A673 (cell line): ENCODE results near the gene ODF2L. TPM values are rescaled to one million over a fixed set of nuclear protein-coding genes. Genes with fewer than 3 reads are reported as not detected.

ENCODE experiments used
- BruUV-seq: library from RNA; stranded (reverse); fragments of 400-500 nt; replicated peaks from 2 replicates; lab custom pipeline; 2021; lab: Mats Ljungman, UMichigan
- CTCF ChIA-PET: fragments of 300-600 bp; sonication (Branson Sonifier 250); formaldehyde crosslinking; loops from one replicate; lab custom pipeline; 2022; ENCODE audit warnings: antibody characterized with exemption; lab: Charles Lee
- POLR2A ChIA-PET: fragments of 300-600 bp; sonication (Branson Sonifier 250); formaldehyde crosslinking; loops from one replicate; lab custom pipeline; 2022; ENCODE audit warnings: antibody characterized with exemption; ENCODE audit not compliant: low non-redundant PET; lab: Charles Lee
- DNase-seq: peaks from one replicate; pipeline ENCODE4 v3.0.0-alpha.2; 2015; ENCODE audit warnings: low spot score
- H3K27ac ChIP-seq: fragments of 200-600 bp; sonication (generic); 2 replicates; pipeline ENCODE4 v1.5.1; 2016; ENCODE audit warnings: mixed run types, low read depth, mild to moderate bottlenecking, mixed read lengths, antibody characterized with exemption, low read length; ENCODE audit not compliant: poor library complexity, severe bottlenecking
- H3K27me3 ChIP-seq: fragments of 200-600 bp; sonication (generic); replicated peaks from 2 replicates; pipeline ENCODE4 v1.6.1; 2017; ENCODE audit warnings: mixed run types, low read depth, mild to moderate bottlenecking, mixed read lengths, antibody characterized with exemption, low read length; ENCODE audit not compliant: insufficient read depth, poor library complexity
- H3K36me3 ChIP-seq: fragments of 200-600 bp; sonication (generic); 2 replicates; pipeline ENCODE4 v1.6.1; 2016; ENCODE audit warnings: mixed run types, mild to moderate bottlenecking, mixed read lengths, antibody characterized with exemption, low read length; ENCODE audit not compliant: insufficient read depth, poor library complexity, severe bottlenecking
- H3K4me1 ChIP-seq: fragments of 200-600 bp; sonication (generic); 2 replicates; pipeline ENCODE4 v1.6.1; 2017; ENCODE audit warnings: mixed run types, mild to moderate bottlenecking, mixed read lengths, antibody characterized with exemption, low read length; ENCODE audit not compliant: insufficient read depth, poor library complexity, severe bottlenecking
- H3K4me3 ChIP-seq: fragments of 200-600 bp; sonication (generic); 2 replicates; pipeline ENCODE4 v1.5.1; 2016; ENCODE audit warnings: low read depth, mixed run types, mild to moderate bottlenecking, mixed read lengths, low read length; ENCODE audit not compliant: poor library complexity, severe bottlenecking
- H3K9me3 ChIP-seq: fragments of 200-600 bp; sonication (generic); 2 replicates; pipeline ENCODE4 v1.6.1; 2016; ENCODE audit warnings: mixed run types, low read depth, mild to moderate bottlenecking, mixed read lengths, antibody characterized with exemption, low read length; ENCODE audit not compliant: poor library complexity, severe bottlenecking
- CTCF ChIP-seq: fragments of 300-800, 200-600 bp; sonication (generic); conservative IDR thresholded peaks from 2 replicates; pipeline ENCODE4 v1.5.1; 2017; ENCODE audit warnings: low read depth, mild to moderate bottlenecking, antibody characterized with exemption, low read length, moderate library complexity, mixed read lengths
- EZH2 ChIP-seq: fragments of 200-600 bp; sonication (generic); IDR thresholded peaks from 2 replicates; pipeline ENCODE4 v1.6.1; 2017; ENCODE audit warnings: borderline replicate concordance, low read depth, mild to moderate bottlenecking, mixed read lengths, antibody characterized with exemption, low read length; ENCODE audit not compliant: poor library complexity, severe bottlenecking
- intact Hi-C: fragments of 100-400 bp; cut with micrococcal nuclease; formaldehyde crosslinking; loops from one replicate; pipeline ENCODE4 v1.10.0; 2022; ENCODE audit not compliant: unreplicated experiment
- total RNA-seq: library from RNA; stranded (reverse); gene quantifications from 2 replicates; pipeline ENCODE4 v1.2.3, GENCODE V29; 2021

ODF2L gene
- total RNA-seq, 1 experiment from 2014 or later = 38.9 TPM

DNA sequence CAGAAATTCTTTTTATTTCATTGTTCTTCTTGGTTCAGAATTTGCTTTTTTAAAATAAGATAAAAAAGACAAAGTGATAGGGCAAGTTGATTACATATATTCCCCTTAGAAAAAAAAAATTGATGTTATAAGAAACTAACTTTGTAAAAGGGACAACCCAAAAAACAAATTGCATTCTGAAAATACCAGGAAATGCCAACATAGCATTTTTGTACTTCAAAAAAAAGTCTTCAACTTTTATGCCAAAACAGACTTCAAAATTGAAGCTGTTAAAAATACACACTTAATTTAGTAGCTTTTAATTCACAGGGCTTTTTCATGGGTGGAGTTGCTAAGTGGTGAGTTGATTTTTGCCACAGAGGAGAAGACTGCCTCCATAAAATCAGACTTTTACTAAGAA is 70.9 kb downstream of the ODF2L start:
- peaks cover 3% of the 10 kb centered on the region for H3K4me1 ChIP-seq
- BruUV-seq = no TSS peak
- intact Hi-C loops = no loop called here
- CTCF ChIA-PET = no interaction called here
- H3K27me3 ChIP-seq = no peaks in the 10 kb centered on the region
- H3K9me3 ChIP-seq = no peaks in the 10 kb centered on the region
- no peaks in the 10 kb centered on the region for H3K36me3 ChIP-seq
- TF ChIP-seq EZH2 = no peak
- POLR2A ChIA-PET = no interaction called here
- DNase-seq = no peak
- no peak overlapping the region for H3K4me3 ChIP-seq
- H3K27ac ChIP-seq = no peak overlapping the region

- no peak for DNase-seq
- Histone ChIP-seq H3K27ac (no peak overlapping the region), H3K4me1 (peaks cover 3% of the 10 kb centered on the region), H3K9me3 (no peaks in the 10 kb centered on the region), H3K4me3 (no peak overlapping the region), H3K36me3 (no peaks in the 10 kb centered on the region), H3K27me3 (no peaks in the 10 kb centered on the region)
- POLR2A ChIA-PET = no interaction called here
- TF ChIP-seq CTCF (no peak), EZH2 (no peak)
- CTCF ChIA-PET = no interaction called here
- intact Hi-C loops = no loop called here
- no TSS peak for BruUV-seq
Measured at GRCh38 chr1:86324130-86324822, 71.8 kb downstream of the ODF2L start.

DNA sequence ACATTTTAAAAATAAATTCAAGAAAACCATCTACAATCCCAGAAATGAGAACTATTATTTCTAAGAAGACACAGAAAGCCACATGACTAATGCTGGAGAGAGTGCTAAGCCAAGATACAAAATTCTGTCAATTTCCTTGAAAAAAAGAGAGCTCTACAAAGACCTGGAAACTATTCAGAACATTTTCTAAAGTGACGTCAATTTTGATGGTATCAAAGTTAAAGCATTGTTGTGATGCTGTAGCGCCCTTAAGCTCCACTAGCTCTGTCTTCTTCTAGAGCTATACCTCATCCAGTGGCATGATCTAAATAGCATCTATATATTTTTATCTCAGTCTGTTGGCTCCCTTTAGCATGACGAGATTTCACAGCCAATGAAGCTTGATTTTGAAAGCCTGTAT is 73.9 kb downstream of the ODF2L start:
- intact Hi-C loops = no loop called here
- no peaks in the 10 kb centered on the region for H3K36me3 ChIP-seq
- TF ChIP-seq CTCF (no peak), EZH2 (no peak)
- no peak overlapping the region for H3K27ac ChIP-seq
- no TSS peak for BruUV-seq
- no peaks in the 10 kb centered on the region for H3K9me3 ChIP-seq
- no peak overlapping the region for H3K4me3 ChIP-seq
- H3K4me1 ChIP-seq = no peaks in the 10 kb centered on the region
- CTCF ChIA-PET = no interaction called here
- H3K27me3 ChIP-seq = no peaks in the 10 kb centered on the region
- POLR2A ChIA-PET = no interaction called here
- DNase-seq = no peak

GRCh38 chr1:86318436-86318835 is 77.7 kb downstream of the ODF2L start:
- no peaks in the 10 kb centered on the region for H3K27me3 ChIP-seq
- H3K4me1 ChIP-seq = no peaks in the 10 kb centered on the region
- no peaks in the 10 kb centered on the region for H3K9me3 ChIP-seq
- H3K27ac ChIP-seq = no peak overlapping the region
- no peak overlapping the region for H3K4me3 ChIP-seq
- no TSS peak for BruUV-seq
- DNase-seq = no peak
- ChIA-PET CTCF (no interaction called here), POLR2A (no interaction called here)
- intact Hi-C loops = no loop called here
- H3K36me3 ChIP-seq = no peaks in the 10 kb centered on the region
- TF ChIP-seq EZH2 = no peak
- no peak for TF ChIP-seq CTCF
